Inflammatory macrophage (primary cell): ENCODE results near the gene RAE1.

Experiments used
- DNase-seq, 2 donors: peaks; one replicate each; pipeline ENCODE4 v3.0.0-alpha.2; 2020 to 2022

The RAE1 gene

GRCh38 chr20:57389695-57390603, 38.9 kb downstream of the RAE1 start:
- peak; percentile 31 to 61 for DNase-seq

GRCh38 chr20:57390604-57391438, 39.8 kb downstream of the RAE1 start, which contains the start of gene RBM38:
Gene RBM38 (plus strand): TSS chr20:57391396. CDS start chr20:57391582, 186 bp downstream.
- DNase-seq = peak; percentile 70 to 87

GRCh38 chr20:57391439-57392301, 40.6 kb downstream of the RAE1 start:
- DNase-seq = peak; percentile 38 to 72

DNA sequence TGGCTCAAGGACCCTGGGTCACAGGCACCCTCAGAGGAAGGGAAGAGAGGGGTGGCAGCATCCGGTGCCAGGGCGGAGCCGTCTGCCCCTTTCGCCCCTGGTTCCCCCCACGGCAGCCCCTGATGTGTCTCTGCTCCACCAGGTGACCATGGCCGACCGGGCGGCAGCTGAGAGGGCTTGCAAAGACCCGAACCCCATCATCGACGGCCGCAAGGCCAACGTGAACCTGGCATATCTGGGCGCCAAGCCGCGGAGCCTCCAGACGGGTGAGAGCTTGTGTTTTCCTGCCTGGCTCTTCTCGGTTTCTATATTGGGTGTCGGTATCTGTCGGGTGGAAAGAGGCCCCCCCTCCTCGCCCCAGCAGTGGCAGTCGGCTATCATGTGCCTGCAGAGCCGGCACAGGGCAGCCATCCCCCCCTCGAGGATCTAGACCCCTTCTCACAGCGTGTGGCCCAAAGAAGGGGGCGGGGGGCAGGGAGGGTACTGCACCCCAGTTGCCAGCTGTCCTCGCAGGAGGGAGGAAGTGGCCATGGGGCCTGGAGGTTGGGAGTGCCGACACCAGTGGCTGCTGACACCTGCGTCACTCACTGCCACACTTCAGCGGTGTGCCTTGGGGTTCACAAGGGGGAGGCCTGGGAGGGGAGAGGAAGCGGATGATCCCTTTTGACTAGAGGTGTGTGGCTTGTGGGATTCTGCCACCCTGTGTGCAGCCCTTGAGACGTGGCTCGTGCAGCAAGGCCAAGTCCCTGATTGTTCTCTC, 41.6 kb downstream of the RAE1 start:
- peak in 1 of 2 donors; percentile 55 for DNase-seq

GRCh38 chr20:57393321-57394120, 42.5 kb downstream of the RAE1 start:
- DNase-seq = no peak

DNA sequence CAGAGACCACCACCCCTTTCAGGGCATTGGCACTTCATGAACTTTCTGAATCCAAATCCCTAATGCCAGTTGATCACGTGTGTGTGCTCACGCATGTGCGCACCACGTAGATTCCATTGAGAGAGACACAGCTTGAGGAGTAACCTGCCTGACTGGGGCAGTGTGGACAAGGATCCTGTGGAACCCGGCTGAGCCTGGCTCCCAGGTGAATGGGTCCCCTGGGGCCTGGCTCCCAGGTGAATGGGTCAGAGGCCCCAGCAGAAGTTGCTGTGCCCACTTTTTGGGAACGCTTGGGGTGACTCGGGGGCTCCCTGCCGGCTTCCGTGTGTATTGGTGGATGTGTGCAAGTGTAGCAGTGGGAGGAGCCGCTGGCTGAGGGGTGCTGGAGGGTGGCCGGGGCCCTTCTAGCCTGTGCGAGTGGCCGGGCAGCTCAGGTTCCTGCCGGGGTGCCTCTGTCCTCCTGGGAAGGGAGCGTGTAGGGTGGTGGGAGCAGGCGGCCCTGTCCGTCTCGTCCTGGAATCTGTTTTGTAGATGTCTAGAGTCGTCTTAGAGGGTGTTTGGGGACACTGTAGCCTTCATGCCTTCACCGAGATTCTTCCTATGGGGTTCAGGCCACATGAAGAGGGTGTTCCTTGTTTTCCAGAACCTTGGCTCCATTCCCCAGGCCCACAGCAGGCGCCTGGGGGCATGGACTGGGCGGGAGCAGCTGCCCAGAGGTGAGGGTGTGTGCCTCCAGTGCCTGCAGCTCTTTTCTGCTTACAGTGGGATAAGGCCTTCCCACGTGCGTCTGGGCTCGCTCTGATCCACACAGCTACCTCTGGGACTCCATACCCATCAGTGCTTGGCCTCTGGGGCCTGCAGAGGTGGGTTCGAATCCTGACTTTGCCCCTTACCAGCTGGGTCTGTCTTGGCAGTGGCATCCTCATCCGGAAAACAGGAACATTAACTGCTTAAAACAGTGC, 43.3 kb downstream of the RAE1 start:
- no peak for DNase-seq

DNA sequence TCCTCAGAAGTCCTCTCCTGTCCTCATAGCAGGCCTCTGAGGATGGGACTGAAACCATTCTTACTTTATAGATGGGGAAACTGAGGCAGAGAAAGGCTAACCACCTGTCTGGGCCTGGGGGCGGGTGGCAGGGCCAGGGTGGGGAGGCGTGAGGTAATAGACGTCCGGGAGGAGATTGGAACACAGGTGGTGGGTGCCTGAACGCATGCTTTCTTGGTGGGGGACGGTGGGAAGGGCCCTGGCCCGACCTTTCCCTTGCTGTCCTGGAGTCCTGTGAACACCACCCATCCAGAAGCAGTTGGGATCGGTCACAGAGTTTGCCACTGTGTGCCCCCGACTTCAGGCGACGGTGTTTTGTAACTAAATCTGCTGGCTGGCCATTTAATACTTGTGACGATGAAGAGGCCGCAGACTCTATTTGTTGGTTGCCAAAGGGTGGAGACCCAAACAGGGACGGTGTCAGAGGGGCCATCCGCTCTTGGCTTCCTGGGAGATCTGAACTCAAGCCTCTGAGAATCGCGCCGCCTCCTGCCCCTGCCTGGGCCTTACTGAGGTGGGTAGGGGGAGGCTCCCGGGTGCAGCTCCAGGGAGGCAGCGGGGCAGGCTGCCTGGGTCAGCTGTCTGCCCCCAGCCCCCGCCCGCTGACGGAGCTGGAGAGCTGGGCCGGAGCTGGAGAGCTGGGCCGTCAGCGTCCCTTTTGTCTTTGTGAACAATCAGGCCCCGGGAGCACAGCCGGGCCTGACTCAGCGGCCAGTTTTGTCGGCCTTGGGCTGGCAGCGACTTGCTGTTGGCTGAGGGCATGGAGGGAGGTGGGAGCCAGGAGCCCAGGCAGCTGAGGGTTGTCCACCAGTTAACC, 44.3 kb downstream of the RAE1 start:
- DNase-seq = no peak

- peak; percentile 20 to 70 for DNase-seq
Measured at GRCh38 chr20:57396212-57396983, 45.3 kb downstream of the RAE1 start.

DNA sequence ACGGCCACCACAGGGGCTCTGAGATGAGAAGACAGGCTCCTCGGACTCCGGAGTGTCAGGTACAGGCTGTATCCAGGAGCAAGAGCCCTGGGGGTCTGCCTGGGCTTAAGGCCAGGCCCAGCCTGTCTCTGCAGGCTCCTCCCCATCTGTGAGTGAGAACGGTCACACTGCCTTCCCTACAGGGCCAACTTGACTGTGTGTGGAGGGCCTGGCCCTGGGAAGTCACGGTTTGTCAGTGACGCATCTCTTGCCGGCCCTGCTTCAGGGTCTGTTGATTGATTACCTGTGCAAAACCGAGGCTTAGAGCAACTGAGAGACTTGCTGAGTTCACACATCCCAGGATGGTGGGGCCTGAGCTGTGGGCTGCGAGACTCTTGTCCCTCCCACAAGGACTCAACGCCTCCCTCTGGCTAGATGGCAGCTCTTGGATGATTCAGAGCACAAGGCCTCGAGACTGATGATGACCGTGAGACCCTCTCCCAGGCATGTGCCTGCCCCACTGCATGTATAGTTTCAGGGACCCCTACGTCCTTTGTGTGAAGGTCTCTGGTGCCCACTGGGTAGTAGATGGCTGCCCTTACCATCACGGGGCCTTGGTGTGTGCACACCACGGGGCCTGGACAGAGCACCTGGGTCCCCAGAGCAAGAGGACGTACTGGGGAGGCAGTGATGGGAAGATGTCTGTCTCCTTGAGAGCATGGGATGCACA, 46.1 kb downstream of the RAE1 start:
- no peak for DNase-seq

DNA sequence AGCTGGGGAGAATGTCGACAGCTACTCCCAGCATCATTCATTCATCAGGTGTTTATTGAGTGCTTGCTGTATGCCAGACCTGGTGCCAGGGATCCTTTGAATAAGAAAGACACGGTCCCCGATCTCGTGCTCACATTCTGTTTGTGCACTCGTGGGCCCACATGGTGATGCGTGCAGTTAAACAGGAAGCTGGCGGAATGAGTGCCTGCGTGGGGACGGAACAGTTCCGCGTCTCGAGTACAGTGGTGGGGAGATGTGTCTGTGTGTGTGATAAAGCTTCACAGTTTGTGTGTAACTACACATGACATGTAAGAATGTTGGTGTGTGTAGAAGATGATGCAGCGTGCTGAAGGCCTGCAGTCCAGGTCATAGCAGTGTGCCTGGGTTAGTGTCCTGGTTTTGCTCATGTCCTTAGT, 46.6 kb downstream of the RAE1 start:
- peak; percentile 68 to 93 for DNase-seq

DNA sequence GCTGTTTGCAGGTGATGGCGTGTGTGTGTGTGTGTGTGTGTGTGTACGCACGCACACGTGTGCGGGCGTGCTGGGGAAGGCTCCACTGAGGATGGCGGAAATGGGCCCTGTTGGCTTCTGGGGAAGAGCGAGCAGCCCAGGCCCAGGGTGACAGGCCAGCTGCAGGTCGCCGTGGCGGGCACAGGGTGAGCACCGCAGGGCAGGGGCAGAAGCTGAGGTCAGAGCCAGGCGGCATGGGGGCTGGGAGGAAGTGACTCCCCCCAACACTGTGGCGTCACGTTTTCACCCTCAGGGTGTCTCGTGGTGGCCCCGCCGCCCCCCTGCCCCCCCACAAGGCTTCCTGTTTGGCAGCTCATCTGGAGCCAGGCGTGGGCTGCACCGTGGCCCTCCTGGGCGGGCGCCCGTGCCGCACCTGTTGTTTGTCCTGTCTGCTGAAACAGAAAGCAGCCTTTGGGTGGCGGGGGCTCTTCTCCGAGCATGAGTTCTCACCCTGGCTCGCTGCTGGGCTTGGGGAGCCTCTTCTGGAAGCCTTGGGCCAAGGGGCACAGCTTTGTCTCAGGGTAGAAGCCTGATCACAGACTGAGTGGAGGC, 47.3 kb downstream of the RAE1 start:
- DNase-seq = peak; percentile 31 to 72

- DNase-seq = no peak
Measured at GRCh38 chr20:57398901-57399535, 48.0 kb downstream of the RAE1 start.

- DNase-seq = peak; percentile 23 to 63
Measured at GRCh38 chr20:57399587-57400155, 48.6 kb downstream of the RAE1 start.

DNA sequence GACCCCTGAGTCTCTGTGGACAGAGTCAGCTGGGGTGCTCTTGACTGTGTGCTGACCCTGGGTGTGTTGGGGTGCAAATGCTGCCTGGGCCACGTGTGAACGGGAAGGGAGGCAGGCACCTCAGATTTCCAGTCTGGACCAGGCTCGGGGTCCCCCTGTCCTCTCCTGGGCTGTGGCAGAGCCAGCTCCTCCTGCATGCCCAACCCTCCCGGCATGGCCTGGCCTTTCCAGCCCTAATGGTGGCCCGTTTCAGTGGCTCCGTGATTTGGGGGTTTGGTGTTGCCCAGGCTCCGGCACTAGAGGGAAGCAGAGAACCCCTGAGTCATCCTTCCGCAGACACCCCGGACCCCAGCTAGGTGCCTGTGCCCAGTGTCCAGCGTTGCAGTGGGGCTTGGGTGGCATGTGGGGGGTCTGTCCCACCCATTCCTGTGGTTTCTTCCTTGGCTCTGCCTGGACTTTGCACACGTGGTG, 49.2 kb downstream of the RAE1 start:
- no peak for DNase-seq

- no peak for DNase-seq
Measured at GRCh38 chr20:57400821-57401564, 49.9 kb downstream of the RAE1 start.
